Smooth muscle cell (in vitro differentiated cells): ENCODE data around the gene IQCM. TPM values are rescaled to one million over a fixed set of nuclear protein-coding genes. Genes with fewer than 3 reads are reported as not detected.

Experiments
- DNase-seq: peaks from one replicate; lab custom pipeline; 2025; ENCODE audit not compliant: unreplicated experiment; lab: John Stamatoyannopoulos, UW
- H2AFZ ChIP-seq: fragments of 200-600 bp; sonication (generic); 2 replicates; pipeline ENCODE4 v1.6.0; 2016; ENCODE audit warnings: antibody characterized with exemption, low read depth, mild to moderate bottlenecking
- H3F3A ChIP-seq: fragments of 200-600 bp; sonication (generic); 2 replicates; pipeline ENCODE4 v1.6.0; 2017; ENCODE audit warnings: antibody characterized with exemption, low read depth
- H3K27ac ChIP-seq: fragments of 200-600 bp; sonication (generic); 2 replicates; pipeline ENCODE4 v1.5.1; 2016; ENCODE audit warnings: low read depth, mild to moderate bottlenecking
- H3K27me3 ChIP-seq: fragments of 200-600 bp; sonication (generic); 2 replicates; pipeline ENCODE4 v1.6.1; 2016; ENCODE audit warnings: low read depth, mild to moderate bottlenecking
- H3K36me3 ChIP-seq: fragments of 200-600 bp; sonication (generic); 2 replicates; pipeline ENCODE4 v1.5.1; 2016; ENCODE audit warnings: low read depth
- H3K4me1 ChIP-seq: fragments of 200-600 bp; sonication (generic); 2 replicates; pipeline ENCODE4 v1.5.1; 2016; ENCODE audit warnings: low read depth
- H3K4me2 ChIP-seq: fragments of 200-600 bp; sonication (generic); 2 replicates; pipeline ENCODE4 v1.6.0; 2016; ENCODE audit warnings: mild to moderate bottlenecking
- H3K4me3 ChIP-seq: fragments of 200-600 bp; sonication (generic); 2 replicates; pipeline ENCODE4 v1.5.1; 2016; ENCODE audit warnings: mild to moderate bottlenecking
- H3K79me2 ChIP-seq: fragments of 200-600 bp; sonication (generic); 2 replicates; pipeline ENCODE4 v1.6.0; 2016; ENCODE audit warnings: low read depth, mild to moderate bottlenecking
- H3K9ac ChIP-seq: fragments of 200-600 bp; sonication (generic); 2 replicates; pipeline ENCODE4 v1.6.0; 2016; ENCODE audit warnings: low read depth
- H3K9me3 ChIP-seq: fragments of 200-600 bp; sonication (generic); replicated peaks from 2 replicates; pipeline ENCODE4 v1.5.1; 2016; ENCODE audit warnings: low read depth
- H4K20me1 ChIP-seq: fragments of 200-600 bp; sonication (generic); 2 replicates; pipeline ENCODE4 v1.6.0; 2016; ENCODE audit warnings: low read depth
- WGBS: methylation state at CpG from one replicate; pipeline ENCODE4 v1.1.7; 2016; ENCODE audit warnings: low lambda C conversion rate; 5-methylcytosine and 5-hydroxymethylcytosine counted together
- polyA plus RNA-seq: library from polyadenylated mRNA; unstranded; fragments of >200 nt; fragmentation: Nextera tagmentation; extraction: Ambion mirVana; gene quantifications from 2 replicates; pipeline ENCODE4 v1.2.1, GENCODE V29; 2016
- total RNA-seq: library from RNA; depleted of rRNA; stranded (reverse); fragments of >200 nt; gene quantifications from 2 replicates; pipeline ENCODE4 v1.2.3, GENCODE V29; 2014
- TF ChIP-seq, protein P1 (sequence below): fragments of 200-600 bp; sonication (generic); IDR thresholded peaks from 2 replicates; pipeline ENCODE4 v1.5.1; 2017; ENCODE audit warnings: borderline replicate concordance, mild to moderate bottlenecking, antibody characterized with exemption; ENCODE audit not compliant: insufficient read depth, poor library complexity, severe bottlenecking

Gene IQCM
- total and polyA plus RNA-seq, 2 experiments from 2014 or later: not detected

DNA sequence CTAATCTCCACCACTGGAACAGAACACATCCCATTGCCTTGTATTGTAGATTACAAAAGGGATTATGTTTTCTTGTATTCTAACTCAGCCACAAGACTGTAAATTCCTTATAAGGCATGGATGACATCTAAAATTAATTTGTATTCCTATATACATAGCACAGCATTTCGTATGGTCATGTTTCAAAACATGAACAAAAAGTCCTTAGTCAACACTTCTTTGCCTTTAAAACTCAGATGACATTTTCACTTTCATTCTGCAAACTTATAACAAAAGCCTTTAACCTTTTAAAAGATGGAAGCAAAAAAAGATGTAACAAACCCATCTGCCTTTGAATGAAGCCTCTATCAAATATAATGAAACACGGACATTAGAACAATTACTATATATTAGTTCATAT lies 181.3 kb downstream of the IQCM start:
- Histone ChIP-seq H3K27me3 (no peaks in the 10 kb centered on the region), H3K9ac (no peak overlapping the region), H4K20me1 (no peaks in the 10 kb centered on the region), H3K27ac (no peak overlapping the region), H3F3A (no peaks in the 10 kb centered on the region), H3K4me2 (no peak overlapping the region), H3K36me3 (no peaks in the 10 kb centered on the region), H2AFZ (no peak overlapping the region), H3K4me3 (no peak overlapping the region), H3K4me1 (no peaks in the 10 kb centered on the region), H3K79me2 (no peaks in the 10 kb centered on the region), H3K9me3 (no peaks in the 10 kb centered on the region)
- WGBS: 87% methylated on average over 2 of the region's 2 CpGs
- no peak for DNase-seq
- TF ChIP-seq, protein P1, sequence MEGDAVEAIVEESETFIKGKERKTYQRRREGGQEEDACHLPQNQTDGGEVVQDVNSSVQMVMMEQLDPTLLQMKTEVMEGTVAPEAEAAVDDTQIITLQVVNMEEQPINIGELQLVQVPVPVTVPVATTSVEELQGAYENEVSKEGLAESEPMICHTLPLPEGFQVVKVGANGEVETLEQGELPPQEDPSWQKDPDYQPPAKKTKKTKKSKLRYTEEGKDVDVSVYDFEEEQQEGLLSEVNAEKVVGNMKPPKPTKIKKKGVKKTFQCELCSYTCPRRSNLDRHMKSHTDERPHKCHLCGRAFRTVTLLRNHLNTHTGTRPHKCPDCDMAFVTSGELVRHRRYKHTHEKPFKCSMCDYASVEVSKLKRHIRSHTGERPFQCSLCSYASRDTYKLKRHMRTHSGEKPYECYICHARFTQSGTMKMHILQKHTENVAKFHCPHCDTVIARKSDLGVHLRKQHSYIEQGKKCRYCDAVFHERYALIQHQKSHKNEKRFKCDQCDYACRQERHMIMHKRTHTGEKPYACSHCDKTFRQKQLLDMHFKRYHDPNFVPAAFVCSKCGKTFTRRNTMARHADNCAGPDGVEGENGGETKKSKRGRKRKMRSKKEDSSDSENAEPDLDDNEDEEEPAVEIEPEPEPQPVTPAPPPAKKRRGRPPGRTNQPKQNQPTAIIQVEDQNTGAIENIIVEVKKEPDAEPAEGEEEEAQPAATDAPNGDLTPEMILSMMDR: no peak

GRCh38 chr4:149631629-149632028 lies 184.0 kb downstream of the IQCM start:
- Histone ChIP-seq H3K79me2 (no peaks in the 10 kb centered on the region), H3K36me3 (no peaks in the 10 kb centered on the region), H3K9me3 (no peaks in the 10 kb centered on the region), H3K4me2 (no peak overlapping the region), H3K4me3 (no peak overlapping the region), H3K9ac (no peak overlapping the region), H3K27me3 (no peaks in the 10 kb centered on the region), H3F3A (no peaks in the 10 kb centered on the region), H4K20me1 (no peaks in the 10 kb centered on the region), H3K4me1 (no peaks in the 10 kb centered on the region), H3K27ac (no peak overlapping the region), H2AFZ (no peak overlapping the region)
- no peak for DNase-seq
- TF ChIP-seq, protein P1: no peak
- WGBS: 67% methylated on average over 1 of the region's 1 CpG

GRCh38 chr4:149630064-149630463 lies 185.6 kb downstream of the IQCM start:
- WGBS: 78% methylated on average over 3 of the region's 3 CpGs
- Histone ChIP-seq H4K20me1 (no peaks in the 10 kb centered on the region), H3K4me2 (no peak overlapping the region), H3K4me1 (no peaks in the 10 kb centered on the region), H3K27me3 (no peaks in the 10 kb centered on the region), H3K27ac (no peak overlapping the region), H3F3A (no peaks in the 10 kb centered on the region), H3K4me3 (no peak overlapping the region), H2AFZ (no peak overlapping the region), H3K79me2 (no peaks in the 10 kb centered on the region), H3K9ac (no peak overlapping the region), H3K9me3 (no peaks in the 10 kb centered on the region), H3K36me3 (no peaks in the 10 kb centered on the region)
- TF ChIP-seq, protein P1: no peak
- no peak for DNase-seq

DNA sequence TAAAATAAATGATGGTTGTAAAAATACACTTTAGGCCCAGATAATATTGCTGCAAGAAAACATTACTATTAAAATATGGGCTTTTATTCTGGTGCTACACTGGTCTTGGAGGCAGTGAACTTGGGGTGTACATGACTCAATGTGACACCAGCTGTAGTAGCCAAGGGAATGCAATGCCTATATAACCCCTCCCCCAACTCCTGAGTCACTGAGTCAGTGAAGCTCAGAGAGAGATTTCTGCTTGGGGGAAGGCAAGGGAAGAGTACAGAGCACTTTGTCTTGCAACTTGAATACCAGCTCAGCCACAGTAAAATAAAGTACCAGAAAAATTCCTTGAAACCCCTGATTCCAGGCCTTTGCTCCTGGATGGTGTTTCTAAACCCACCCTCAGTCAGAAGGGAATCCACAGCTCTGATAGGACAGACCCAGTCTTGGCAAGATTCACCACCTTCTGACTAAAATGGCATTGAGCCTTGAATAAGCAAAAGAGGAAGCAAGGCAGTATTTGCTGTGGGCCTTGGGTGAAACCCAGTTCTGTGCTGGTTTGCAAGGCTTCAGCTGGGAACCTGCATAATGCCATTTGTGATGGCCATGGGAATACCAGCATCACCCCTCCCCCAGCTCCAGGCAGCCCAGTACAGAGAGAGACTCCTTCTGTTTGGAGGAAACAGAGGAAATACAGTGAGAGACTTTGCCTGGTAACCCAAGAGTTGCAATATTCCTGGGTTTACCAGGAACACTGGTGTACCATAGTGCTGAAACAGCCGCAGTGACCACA lies 209.9 kb downstream of the IQCM start:
- Histone ChIP-seq H3K9ac (no peak overlapping the region), H3K4me3 (no peak overlapping the region), H3K27me3 (no peaks in the 10 kb centered on the region), H3K4me2 (no peak overlapping the region), H3K27ac (no peak overlapping the region), H2AFZ (no peak overlapping the region), H4K20me1 (no peaks in the 10 kb centered on the region), H3K79me2 (no peaks in the 10 kb centered on the region), H3K4me1 (no peaks in the 10 kb centered on the region), H3K9me3 (no peaks in the 10 kb centered on the region), H3F3A (no peaks in the 10 kb centered on the region), H3K36me3 (no peaks in the 10 kb centered on the region)
- 94% methylated on average over 1 of the region's 1 CpG for WGBS
- TF ChIP-seq, protein P1: no peak
- DNase-seq: no peak
